Upper lobe of left lung (tissue), 6 donors: Measurements from ENCODE around the gene ITGAL. TPM values are rescaled to one million over a fixed set of nuclear protein-coding genes. Genes with fewer than 3 reads are reported as not detected.
"Not testable (repeated sequence)": the region's sequence is repeated elsewhere in the genome, so short reads cannot be mapped to it uniquely, and the experiment has no call there.

Experiments
- ATAC-seq, 2 donors: fragments of 200-7000 bp; cut with Tn5 transposase; one replicate each; pipeline ENCODE4 v1.9.1; 2022; ENCODE audit warnings: mild to moderate bottlenecking in 2 of 2, moderate library complexity in 2 of 2; ENCODE audit not compliant: low FRiP score in 2 of 2
- DNase-seq, 2 donors: peaks; one replicate each; pipeline ENCODE4 v3.0.0-alpha.2; 2019 to 2020
- H3K27ac ChIP-seq, 4 donors: fragments of 200-600 bp; sonication (generic); one replicate each; pipeline ENCODE4 v1.5.1; 2016 to 2019
- H3K27me3 ChIP-seq, 4 donors: fragments of 200-600 bp; sonication (generic); one replicate each; pipeline ENCODE4 v1.5.1; 2017 to 2019
- H3K36me3 ChIP-seq, 4 donors: fragments of 200-600 bp; sonication (generic); one replicate each; pipeline ENCODE4 v1.5.1; 2016 to 2019
- H3K4me1 ChIP-seq, 4 donors: fragments of 200-600 bp; sonication (generic); one replicate each; pipeline ENCODE4 v1.5.1; 2018 to 2019
- H3K4me3 ChIP-seq, 4 donors: fragments of 200-600 bp; sonication (generic); one replicate each; pipeline ENCODE4 v1.5.1; 2017 to 2019; ENCODE audit warnings: mild to moderate bottlenecking in 2 of 4, moderate library complexity in 1 of 4
- H3K9me3 ChIP-seq, 4 donors: fragments of 200-600 bp; sonication (generic); one replicate each; pipeline ENCODE4 v1.5.1; 2018 to 2019
- EP300 ChIP-seq, 4 donors: sonication (generic); formaldehyde crosslinking; IDR thresholded peaks; one replicate each; pipeline ENCODE4 v1.5.1; 2017; ENCODE audit warnings: antibody characterized with exemption in 4 of 4, control low read depth in 2 of 4
- POLR2A ChIP-seq, 4 donors: fragments of 450-650 bp; IDR thresholded peaks; one replicate each; pipeline ENCODE4 v1.5.1; 2016 to 2017; ENCODE audit warnings: antibody characterized with exemption in 4 of 4, mild to moderate bottlenecking in 2 of 4
- POLR2AphosphoS5 ChIP-seq, 2 donors: sonication (generic); formaldehyde crosslinking; IDR thresholded peaks; one replicate each; pipeline ENCODE4 v1.5.1; 2017; ENCODE audit warnings: antibody characterized with exemption in 2 of 2
- WGBS, 2 donors: methylation state at CpG; one replicate each; pipeline ENCODE4 v1.1.5; 2017 to 2018; 5-methylcytosine and 5-hydroxymethylcytosine counted together
- total RNA-seq, 6 donors: library from RNA; depleted of rRNA in 4 of 6; stranded (reverse); fragments of >200 nt in 4 of 6; gene quantifications; one replicate each; pipeline versions ENCODE4 v1.1.0 to v1.2.1, GENCODE V29; 2016 to 2021
- TF ChIP-seq, protein P1 (sequence below), 6 experiments: fragments of 450-650 bp in 4 of 6; fragments of 200-600 bp in 2 of 6; sonication (generic) in 2 of 6; IDR thresholded peaks; one replicate each; pipeline ENCODE4 v1.5.1; 2016 to 2019; ENCODE audit warnings: antibody characterized with exemption in 6 of 6
- donor health status: DM: no; HTN: no; CAD: no; lungs with moderate emphysema.
- donor health status: DM: no; HTN: yes; CAD: no; lungs with severe emphysema.

ITGAL gene
- total RNA-seq, 6 donors from 2014 or later: 22.8 to 138 (median 67.0) TPM

GRCh38 chr16:30446203-30446595 lies 26.3 kb upstream of the ITGAL start:
- Histone ChIP-seq H3K9me3 (no peaks in the 10 kb centered on the region), H3K4me3 (peak overlapping the region in 3 of 4 donors; percentile 67 to 83 (median 76)), H3K4me1 (peaks cover 15 to 28% (median 23%) of the 10 kb centered on the region in 4 donors), H3K36me3 (peaks cover 0 to 9% (median 0%) of the 10 kb centered on the region in 4 donors), H3K27ac (peak overlapping the region; percentile 92 to 98 (median 96)), H3K27me3 (no peaks in the 10 kb centered on the region)
- WGBS, 2 donors: 77 to 79% methylated on average over 10 of the region's 10 CpGs
- no peak for ATAC-seq
- no peak for DNase-seq
- TF ChIP-seq EP300 (IDR thresholded peaks at IDR 0.05) (no peak), POLR2A (IDR thresholded peaks at IDR 0.05) (no peak), POLR2AphosphoS5 (IDR thresholded peaks at IDR 0.05) (no peak)
- TF ChIP-seq, protein P1, sequence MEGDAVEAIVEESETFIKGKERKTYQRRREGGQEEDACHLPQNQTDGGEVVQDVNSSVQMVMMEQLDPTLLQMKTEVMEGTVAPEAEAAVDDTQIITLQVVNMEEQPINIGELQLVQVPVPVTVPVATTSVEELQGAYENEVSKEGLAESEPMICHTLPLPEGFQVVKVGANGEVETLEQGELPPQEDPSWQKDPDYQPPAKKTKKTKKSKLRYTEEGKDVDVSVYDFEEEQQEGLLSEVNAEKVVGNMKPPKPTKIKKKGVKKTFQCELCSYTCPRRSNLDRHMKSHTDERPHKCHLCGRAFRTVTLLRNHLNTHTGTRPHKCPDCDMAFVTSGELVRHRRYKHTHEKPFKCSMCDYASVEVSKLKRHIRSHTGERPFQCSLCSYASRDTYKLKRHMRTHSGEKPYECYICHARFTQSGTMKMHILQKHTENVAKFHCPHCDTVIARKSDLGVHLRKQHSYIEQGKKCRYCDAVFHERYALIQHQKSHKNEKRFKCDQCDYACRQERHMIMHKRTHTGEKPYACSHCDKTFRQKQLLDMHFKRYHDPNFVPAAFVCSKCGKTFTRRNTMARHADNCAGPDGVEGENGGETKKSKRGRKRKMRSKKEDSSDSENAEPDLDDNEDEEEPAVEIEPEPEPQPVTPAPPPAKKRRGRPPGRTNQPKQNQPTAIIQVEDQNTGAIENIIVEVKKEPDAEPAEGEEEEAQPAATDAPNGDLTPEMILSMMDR (IDR thresholded peaks at IDR 0.05): no peak

DNA sequence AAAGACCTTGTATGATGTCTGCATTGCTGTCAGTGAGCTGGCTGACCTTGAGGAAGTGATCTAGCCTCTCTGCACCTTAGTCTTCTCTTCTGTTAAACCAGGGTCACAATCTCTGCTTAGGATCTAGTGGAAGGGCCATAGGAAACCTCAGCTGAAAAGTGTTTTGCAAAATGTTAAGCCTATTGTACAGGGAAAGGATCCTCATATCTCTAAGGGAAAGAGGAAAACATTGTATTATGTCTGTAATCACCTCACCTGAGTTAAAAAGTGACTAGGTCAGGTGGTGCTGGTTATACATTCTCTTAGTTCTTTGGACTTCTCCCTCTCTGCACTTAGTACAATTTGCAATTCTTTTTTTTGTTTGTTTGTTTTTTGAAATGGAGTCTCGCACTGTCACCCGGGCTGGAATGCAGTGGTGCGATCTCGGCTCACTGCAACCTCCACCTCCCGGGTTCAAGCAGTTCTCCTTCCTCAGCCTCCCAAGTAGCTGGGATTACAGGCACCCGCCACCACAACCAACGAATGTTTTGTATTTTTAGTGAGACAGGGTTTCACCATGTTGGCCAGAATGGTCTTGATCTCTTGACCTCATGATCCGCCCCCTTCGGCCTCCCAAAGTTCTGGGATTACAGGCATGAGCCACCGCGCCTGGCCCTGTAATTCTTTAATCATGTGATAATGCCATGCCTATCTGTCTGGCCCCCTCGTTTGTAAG lies 24.9 kb upstream of the ITGAL start:
- Histone ChIP-seq H3K27ac (no peak overlapping the region), H3K4me1 (peaks cover 15 to 28% (median 23%) of the 10 kb centered on the region in 4 donors), H3K27me3 (no peaks in the 10 kb centered on the region), H3K4me3 (no peak overlapping the region), H3K36me3 (peaks cover 0 to 9% (median 0%) of the 10 kb centered on the region in 4 donors), H3K9me3 (no peaks in the 10 kb centered on the region)
- 80 to 85% methylated on average over 12 of the region's 12 CpGs for WGBS, 2 donors
- TF ChIP-seq, protein P1 (IDR thresholded peaks at IDR 0.05): no peak
- TF ChIP-seq POLR2AphosphoS5 (IDR thresholded peaks at IDR 0.05) (no peak), POLR2A (IDR thresholded peaks at IDR 0.05) (no peak), EP300 (IDR thresholded peaks at IDR 0.05) (no peak)
- DNase-seq: no peak
- no peak for ATAC-seq

- 86 to 95% methylated on average over 3 of the region's 3 CpGs for WGBS, 2 donors
- no peak for DNase-seq
Observed at GRCh38 chr16:30449116-30449435, 23.5 kb upstream of the ITGAL start.

DNA sequence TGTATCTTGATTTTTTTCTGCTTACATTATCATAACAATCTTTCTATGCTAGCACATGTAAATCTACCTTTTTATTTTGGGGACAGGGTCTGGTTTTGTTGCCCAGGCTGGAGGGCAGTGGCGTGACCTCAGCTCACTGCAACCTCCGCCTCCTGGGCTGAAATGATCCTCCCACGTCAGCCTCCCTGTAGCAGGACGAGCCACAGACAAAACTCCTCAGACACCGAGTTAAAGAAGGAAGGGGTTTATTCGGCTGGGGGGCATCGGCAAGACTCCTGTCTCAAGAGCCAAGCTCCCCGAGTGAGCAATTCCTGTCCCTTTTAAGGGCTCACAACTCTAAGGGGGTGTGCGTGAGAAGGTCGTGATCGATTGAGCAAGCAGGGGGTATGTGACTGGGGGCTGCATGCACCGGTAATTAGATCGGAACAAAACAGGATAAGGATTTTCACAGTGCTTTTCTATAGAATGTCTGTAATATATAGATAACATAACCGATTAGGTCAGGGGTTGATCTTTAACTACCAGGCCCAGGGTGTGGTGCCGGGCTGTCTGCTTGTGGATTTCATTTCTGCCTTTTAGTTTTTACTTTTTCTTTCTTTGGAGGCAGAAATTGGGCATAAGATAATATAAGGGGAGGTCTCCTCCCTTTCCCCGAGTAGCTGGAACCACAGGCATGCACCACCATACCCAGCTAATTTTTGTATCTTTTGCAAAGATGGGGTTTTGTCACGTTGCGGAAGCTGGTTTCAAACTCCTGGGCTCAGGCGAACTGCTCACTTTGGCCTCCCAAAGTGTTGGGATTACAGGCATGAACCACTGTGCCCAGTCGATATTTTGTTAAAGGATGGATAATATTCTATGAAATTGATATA lies 19.6 kb upstream of the ITGAL start:
- ATAC-seq, H3K4me1 ChIP-seq, H3K9me3 ChIP-seq, DNase-seq, H3K27ac ChIP-seq, H3K27me3 ChIP-seq, H3K36me3 ChIP-seq, H3K4me3 ChIP-seq: not testable (repeated sequence)
- 69 to 77% methylated on average over 20 of the region's 20 CpGs for WGBS, 2 donors

More at GRCh38 chr16:30449116-30449435, 23.5 kb upstream of the ITGAL start:
- H3K4me1 ChIP-seq: peaks cover 9 to 20% (median 16%) of the 10 kb centered on the region in 4 donors
- TF ChIP-seq POLR2A (IDR thresholded peaks at IDR 0.05) (no peak), POLR2AphosphoS5 (IDR thresholded peaks at IDR 0.05) (no peak), EP300 (IDR thresholded peaks at IDR 0.05) (no peak)
- TF ChIP-seq, protein P1 (IDR thresholded peaks at IDR 0.05): no peak
- no peak overlapping the region for H3K27ac ChIP-seq
- H3K27me3 ChIP-seq: no peaks in the 10 kb centered on the region
- ATAC-seq: no peak
- H3K9me3 ChIP-seq: no peaks in the 10 kb centered on the region
- no peaks in the 10 kb centered on the region for H3K36me3 ChIP-seq
- no peak overlapping the region for H3K4me3 ChIP-seq

DNA sequence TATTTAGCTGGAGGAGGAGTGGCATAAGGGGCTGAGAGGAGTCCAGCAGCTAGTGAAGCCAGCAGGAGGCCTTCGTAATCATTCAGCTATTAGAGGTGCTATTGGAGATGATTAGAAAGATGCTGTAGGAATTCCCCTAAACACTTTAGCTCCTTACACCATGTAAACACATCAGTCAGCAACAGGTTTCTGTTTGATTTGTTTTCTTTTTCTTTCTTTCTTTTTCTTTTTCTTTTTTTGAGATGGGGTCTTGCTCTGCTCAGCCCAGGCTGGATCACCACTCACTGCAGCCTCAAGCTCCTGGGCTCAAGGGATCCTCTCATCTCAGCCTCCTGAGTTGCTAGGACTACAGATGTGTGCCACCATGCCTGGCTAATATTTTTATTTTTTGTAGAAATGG lies 16.2 kb upstream of the ITGAL start:
- DNase-seq: no peak
- Histone ChIP-seq H3K27me3 (no peaks in the 10 kb centered on the region), H3K27ac (no peak overlapping the region), H3K4me3 (no peak overlapping the region), H3K4me1 (peaks cover 0 to 11% (median 5%) of the 10 kb centered on the region in 4 donors), H3K9me3 (no peaks in the 10 kb centered on the region), H3K36me3 (no peaks in the 10 kb centered on the region)
- no peak for ATAC-seq
- WGBS, 2 donors: 71 to 89% methylated on average over 1 of the region's 1 CpG
- TF ChIP-seq EP300 (IDR thresholded peaks at IDR 0.05) (no peak), POLR2A (IDR thresholded peaks at IDR 0.05) (no peak)
